Upper lobe of left lung (tissue), 6 donors: ENCODE data around the gene TPM2. TPM values are rescaled to one million over a fixed set of nuclear protein-coding genes. Genes with fewer than 3 reads are reported as not detected.

ENCODE experiments used
- ATAC-seq, 2 donors: fragments of 200-7000 bp; cut with Tn5 transposase; one replicate each; pipeline ENCODE4 v1.9.1; 2022; ENCODE audit warnings: mild to moderate bottlenecking in 2 of 2, moderate library complexity in 2 of 2; ENCODE audit not compliant: low FRiP score in 2 of 2
- DNase-seq, 2 donors: peaks; one replicate each; pipeline ENCODE4 v3.0.0-alpha.2; 2019 to 2020
- H3K27ac ChIP-seq, 4 donors: fragments of 200-600 bp; sonication (generic); one replicate each; pipeline ENCODE4 v1.5.1; 2016 to 2019
- H3K27me3 ChIP-seq, 4 donors: fragments of 200-600 bp; sonication (generic); one replicate each; pipeline ENCODE4 v1.5.1; 2017 to 2019
- H3K36me3 ChIP-seq, 4 donors: fragments of 200-600 bp; sonication (generic); one replicate each; pipeline ENCODE4 v1.5.1; 2016 to 2019
- H3K4me1 ChIP-seq, 4 donors: fragments of 200-600 bp; sonication (generic); one replicate each; pipeline ENCODE4 v1.5.1; 2018 to 2019
- H3K4me3 ChIP-seq, 4 donors: fragments of 200-600 bp; sonication (generic); one replicate each; pipeline ENCODE4 v1.5.1; 2017 to 2019; ENCODE audit warnings: mild to moderate bottlenecking in 2 of 4, moderate library complexity in 1 of 4
- H3K9me3 ChIP-seq, 4 donors: fragments of 200-600 bp; sonication (generic); one replicate each; pipeline ENCODE4 v1.5.1; 2018 to 2019
- CTCF ChIP-seq, 6 experiments: fragments of 450-650 bp in 4 of 6; fragments of 200-600 bp in 2 of 6; sonication (generic) in 2 of 6; IDR thresholded peaks; one replicate each; pipeline ENCODE4 v1.5.1; 2016 to 2019; ENCODE audit warnings: antibody characterized with exemption in 6 of 6
- EP300 ChIP-seq, 4 donors: sonication (generic); formaldehyde crosslinking; IDR thresholded peaks; one replicate each; pipeline ENCODE4 v1.5.1; 2017; ENCODE audit warnings: antibody characterized with exemption in 4 of 4, control low read depth in 2 of 4
- POLR2A ChIP-seq, 4 donors: fragments of 450-650 bp; IDR thresholded peaks; one replicate each; pipeline ENCODE4 v1.5.1; 2016 to 2017; ENCODE audit warnings: antibody characterized with exemption in 4 of 4, mild to moderate bottlenecking in 2 of 4
- POLR2AphosphoS5 ChIP-seq, 2 donors: sonication (generic); formaldehyde crosslinking; IDR thresholded peaks; one replicate each; pipeline ENCODE4 v1.5.1; 2017; ENCODE audit warnings: antibody characterized with exemption in 2 of 2
- WGBS, 2 donors: methylation state at CpG; one replicate each; pipeline ENCODE4 v1.1.5; 2017 to 2018; 5-methylcytosine and 5-hydroxymethylcytosine counted together
- total RNA-seq, 6 donors: library from RNA; depleted of rRNA in 4 of 6; stranded (reverse); fragments of >200 nt in 4 of 6; gene quantifications; one replicate each; pipeline versions ENCODE4 v1.1.0 to v1.2.1, GENCODE V29; 2016 to 2021
- donor health status: DM: no; HTN: no; CAD: no; lungs with moderate emphysema.
- donor health status: DM: no; HTN: yes; CAD: no; lungs with severe emphysema.

Gene TPM2
- total RNA-seq, 6 donors from 2014 or later: 89.3 to 265 (median 214) TPM

GRCh38 chr9:35718721-35719511 is 29.2 kb upstream of the TPM2 start:
- WGBS, 2 donors: 82% methylated on average over 9 to 15 of the region's 15 CpGs
- TF ChIP-seq CTCF (IDR thresholded peaks at IDR 0.05) (no peak), POLR2A (IDR thresholded peaks at IDR 0.05) (no peak), POLR2AphosphoS5 (IDR thresholded peaks at IDR 0.05) (no peak), EP300 (IDR thresholded peaks at IDR 0.05) (no peak)
- Histone ChIP-seq H3K27ac (no peak overlapping the region), H3K36me3 (peaks cover 95 to 100% (median 99%) of the 10 kb centered on the region in 4 donors), H3K4me3 (no peak overlapping the region), H3K4me1 (no peaks in the 10 kb centered on the region), H3K27me3 (no peaks in the 10 kb centered on the region), H3K9me3 (no peaks in the 10 kb centered on the region)
- DNase-seq (peak in 1 of 2 donors; percentile 49), ATAC-seq (no peak)

GRCh38 chr9:35717132-35717870 is 27.6 kb upstream of the TPM2 start:
- TF ChIP-seq EP300 (IDR thresholded peaks at IDR 0.05) (no peak), POLR2AphosphoS5 (IDR thresholded peaks at IDR 0.05) (no peak), CTCF (IDR thresholded peaks at IDR 0.05) (no peak), POLR2A (IDR thresholded peaks at IDR 0.05) (no peak)
- H3K4me1 ChIP-seq: no peaks in the 10 kb centered on the region
- no peak for DNase-seq
- 91 to 93% methylated on average over 8 to 14 of the region's 14 CpGs for WGBS, 2 donors
- no peak overlapping the region for H3K27ac ChIP-seq
- H3K27me3 ChIP-seq: no peaks in the 10 kb centered on the region
- peaks cover 95 to 100% (median 100%) of the 10 kb centered on the region in 4 donors for H3K36me3 ChIP-seq
- no peaks in the 10 kb centered on the region for H3K9me3 ChIP-seq
- no peak for ATAC-seq
- H3K4me3 ChIP-seq: no peak overlapping the region

- DNase-seq (no peak), ATAC-seq (no peak)
- WGBS, 2 donors: 90% methylated on average over 4 of the region's 4 CpGs
- Histone ChIP-seq H3K4me1 (no peaks in the 10 kb centered on the region), H3K27me3 (no peaks in the 10 kb centered on the region), H3K36me3 (peaks cover 94 to 100% (median 100%) of the 10 kb centered on the region in 4 donors), H3K27ac (no peak overlapping the region), H3K9me3 (no peaks in the 10 kb centered on the region), H3K4me3 (no peak overlapping the region)
- TF ChIP-seq EP300 (IDR thresholded peaks at IDR 0.05): no peak
- TF ChIP-seq POLR2AphosphoS5 (IDR thresholded peaks at IDR 0.05): no peak
- no peak for TF ChIP-seq CTCF (IDR thresholded peaks at IDR 0.05)
- no peak for TF ChIP-seq POLR2A (IDR thresholded peaks at IDR 0.05)
Measured at GRCh38 chr9:35716230-35716629, 26.5 kb upstream of the TPM2 start.

GRCh38 chr9:35714579-35715252 is 25.0 kb upstream of the TPM2 start:
- ATAC-seq: no peak
- Histone ChIP-seq H3K27ac (peak overlapping the region in 1 of 4 donors; percentile 18), H3K9me3 (no peaks in the 10 kb centered on the region), H3K27me3 (no peaks in the 10 kb centered on the region), H3K4me1 (no peaks in the 10 kb centered on the region), H3K36me3 (peaks cover 90 to 100% (median 98%) of the 10 kb centered on the region in 4 donors), H3K4me3 (no peak overlapping the region)
- peak in 1 of 2 donors; percentile 34 for DNase-seq
- no peak for TF ChIP-seq POLR2A (IDR thresholded peaks at IDR 0.05)
- TF ChIP-seq POLR2AphosphoS5 (IDR thresholded peaks at IDR 0.05): no peak
- TF ChIP-seq CTCF (IDR thresholded peaks at IDR 0.05): no peak
- TF ChIP-seq EP300 (IDR thresholded peaks at IDR 0.05): no peak
- WGBS, 2 donors: 95 to 96% methylated on average over 10 to 13 of the region's 13 CpGs
